Stimulated activated CD4-positive, alpha-beta T cell treated with anti-CD3 and anti-CD28 coated beads, TNF-alpha, amount 100 ng/mL, for 1 hour (primary cell): ENCODE data around the gene HOXD10.

Experiments
- DNase-seq, 3 donors: peaks; one replicate each; pipeline ENCODE4 v3.0.0-alpha.2; 2020; ENCODE audit warnings: low read depth in 3 of 3, low spot score in 1 of 3

HOXD10 gene

DNA sequence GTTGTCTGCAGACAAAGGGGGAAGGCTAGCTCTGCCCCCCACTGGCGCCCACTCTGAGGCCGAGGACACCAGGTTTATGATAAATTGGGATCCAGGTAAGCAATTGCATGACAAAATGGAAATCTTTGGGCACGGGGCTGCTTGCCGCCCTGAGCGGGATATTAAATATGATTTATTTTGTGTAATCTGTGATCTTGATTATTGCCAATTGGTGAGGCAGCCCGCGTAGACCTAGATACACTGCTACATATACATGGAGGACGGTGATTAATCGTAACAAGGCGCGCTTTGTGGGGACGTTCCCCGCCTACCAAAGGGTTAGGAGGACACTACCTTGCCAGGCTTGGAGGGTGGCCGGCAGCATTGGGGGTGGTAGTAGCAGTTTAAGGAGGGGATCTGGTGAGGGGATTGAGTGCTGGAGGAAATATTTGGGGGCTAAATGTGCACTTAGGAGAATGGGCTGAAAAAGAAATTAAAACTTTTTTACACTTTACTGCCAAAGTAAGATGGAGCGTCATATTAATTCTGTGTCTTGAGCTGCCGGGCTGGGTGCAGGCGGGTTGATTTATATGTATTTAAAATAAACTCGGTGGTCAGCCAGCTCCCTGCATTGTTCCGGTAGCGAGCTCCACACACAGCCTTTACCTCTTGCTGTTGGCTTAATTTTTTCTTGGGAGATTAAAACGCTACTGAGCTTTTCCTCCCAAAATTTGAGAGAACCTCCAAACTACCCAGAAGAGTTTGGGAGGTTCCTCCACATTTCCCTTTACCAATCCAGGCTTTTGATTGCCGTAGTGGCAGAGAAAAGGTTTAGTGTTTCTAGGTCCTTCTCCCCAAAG lies 44.6 kb downstream of the HOXD10 start:
- DNase-seq = no peak

DNA sequence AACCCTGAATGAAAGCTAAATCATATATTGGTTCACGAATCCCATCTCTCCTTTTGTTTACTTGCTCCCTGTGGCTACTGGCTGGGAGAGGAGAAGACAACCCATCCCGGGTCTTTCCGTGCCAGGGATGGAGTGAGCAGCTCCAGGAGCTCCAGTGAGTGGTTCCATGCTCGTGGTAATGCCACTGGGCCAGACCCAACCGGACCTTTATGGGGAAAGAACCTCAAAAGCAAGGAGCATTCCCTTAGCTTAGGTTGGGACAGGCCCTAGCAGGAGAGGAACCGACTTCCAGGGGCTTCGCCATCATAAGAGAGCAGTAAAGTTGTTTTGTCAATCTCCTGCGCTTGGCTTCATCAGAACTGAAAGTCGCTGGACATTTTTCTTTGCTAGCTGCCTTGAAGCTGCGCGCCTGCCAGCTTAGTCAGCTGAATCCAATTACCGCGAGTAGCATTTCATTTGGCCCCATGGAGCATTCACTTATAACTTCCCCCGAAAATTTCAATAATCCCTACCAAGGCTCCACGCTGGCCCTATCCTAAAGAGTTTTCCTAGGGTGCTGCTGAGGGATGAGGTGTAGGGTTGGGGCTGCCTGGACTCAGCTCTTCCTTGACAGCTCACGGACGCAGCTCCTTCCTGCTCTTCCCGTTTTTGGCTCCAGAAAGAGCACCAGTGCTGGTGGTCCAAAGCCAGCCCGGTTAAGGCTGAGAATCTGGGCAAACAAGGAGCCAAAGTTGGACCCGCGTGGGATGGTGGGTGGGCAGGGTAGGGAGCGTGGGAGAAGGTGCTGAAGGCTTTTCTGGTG lies 45.4 kb downstream of the HOXD10 start:
- DNase-seq = no peak

- DNase-seq = no peak
Observed at GRCh38 chr2:176162911-176163671, 46.5 kb downstream of the HOXD10 start.

- DNase-seq = no peak
Observed at GRCh38 chr2:176163672-176164056, 47.1 kb downstream of the HOXD10 start.

GRCh38 chr2:176164201-176164600 lies 47.6 kb downstream of the HOXD10 start:
- DNase-seq = no peak

- no peak for DNase-seq
Observed at GRCh38 chr2:176164611-176165369, 48.2 kb downstream of the HOXD10 start.

DNA sequence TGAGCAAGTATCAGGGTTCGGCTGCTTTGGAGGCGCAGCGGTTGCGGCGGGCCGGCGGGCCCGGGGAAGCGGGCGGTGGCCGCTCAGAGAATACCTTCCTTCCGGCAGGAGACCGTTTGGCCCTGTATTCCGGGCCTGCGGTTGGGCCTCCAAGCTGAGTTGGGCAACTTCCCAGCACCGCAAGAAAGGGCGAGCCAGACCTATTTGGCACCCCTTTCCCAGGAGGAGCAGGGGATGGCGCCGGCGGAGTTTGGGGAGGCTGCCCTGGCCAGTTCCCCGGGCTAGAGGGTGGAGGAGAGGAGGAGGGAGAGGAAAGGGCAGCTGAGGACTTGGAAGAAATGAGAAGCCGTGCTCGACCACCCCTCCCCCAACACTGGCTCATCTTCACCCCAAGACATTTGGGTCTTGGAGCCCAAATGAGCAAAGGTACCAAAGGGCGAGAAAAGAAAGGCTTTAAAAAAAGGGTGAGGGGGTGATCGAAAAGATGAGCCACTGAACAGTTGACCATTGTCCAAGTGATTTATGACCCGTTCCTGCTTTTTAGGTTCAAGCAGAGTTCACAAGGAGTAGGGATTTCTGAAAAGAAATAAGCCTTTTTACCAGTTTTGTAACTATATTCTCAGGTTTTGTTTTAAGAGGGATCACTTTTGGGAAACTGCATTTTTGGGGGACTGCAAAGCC lies 48.9 kb downstream of the HOXD10 start:
- DNase-seq = no peak

DNA sequence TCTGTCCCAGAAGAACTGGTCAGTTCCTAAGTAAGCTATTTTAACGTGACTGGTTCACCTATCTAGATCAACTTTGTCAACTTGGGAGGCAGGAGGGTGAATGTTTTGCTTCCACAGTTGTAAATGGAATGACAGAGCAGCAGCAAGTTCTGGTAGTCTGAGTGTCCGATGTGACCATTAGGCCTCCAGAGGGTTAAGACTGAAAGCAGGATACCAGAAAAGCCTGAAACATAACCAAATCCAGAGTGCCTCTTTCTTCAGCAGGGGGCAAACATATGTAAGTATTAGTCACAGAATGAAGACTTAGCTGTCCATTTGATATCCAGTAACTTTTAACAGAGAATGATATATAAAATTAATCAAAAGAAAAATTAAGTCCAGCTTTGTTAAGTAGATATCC lies 49.7 kb downstream of the HOXD10 start:
- DNase-seq = no peak

DNA sequence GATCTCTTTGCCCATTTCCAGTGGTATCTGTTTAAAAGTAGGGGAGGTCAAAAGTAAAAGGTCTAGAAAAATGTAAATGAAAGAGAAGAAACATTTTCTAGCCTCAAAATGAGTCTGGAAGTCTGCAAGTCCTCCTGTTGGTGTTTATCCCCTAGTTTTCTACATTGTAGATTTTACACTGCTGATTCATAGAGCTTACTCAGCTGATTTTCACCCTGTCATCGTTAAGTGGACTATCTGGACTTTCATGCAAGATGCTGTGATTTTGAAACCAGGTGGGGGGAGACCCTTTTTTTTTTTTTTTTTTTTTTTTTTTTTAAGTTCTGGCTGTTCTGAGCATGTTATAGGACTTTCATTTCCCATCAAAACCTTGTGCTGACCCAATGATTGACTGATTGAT lies 50.8 kb downstream of the HOXD10 start:
- DNase-seq = no peak

DNA sequence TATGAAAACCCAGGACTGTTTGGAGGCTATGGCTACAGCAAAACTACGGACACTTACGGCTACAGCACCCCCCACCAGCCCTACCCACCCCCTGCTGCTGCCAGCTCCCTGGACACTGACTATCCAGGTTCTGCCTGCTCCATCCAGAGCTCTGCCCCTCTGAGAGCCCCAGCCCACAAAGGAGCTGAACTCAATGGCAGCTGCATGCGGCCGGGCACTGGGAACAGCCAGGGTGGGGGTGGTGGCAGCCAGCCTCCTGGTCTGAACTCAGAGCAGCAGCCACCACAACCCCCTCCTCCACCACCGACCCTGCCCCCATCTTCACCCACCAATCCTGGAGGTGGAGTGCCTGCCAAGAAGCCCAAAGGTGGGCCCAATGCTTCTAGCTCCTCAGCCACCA lies 52.6 kb downstream of the HOXD10 start:
- no peak for DNase-seq
